Measurements from ENCODE around the gene VIPR2. TPM values are rescaled to one million over a fixed set of nuclear protein-coding genes. Genes with fewer than 3 reads are reported as not detected.

VIPR2 gene
- total and polyA plus RNA-seq, 2 of the 13 experiments (the other 11 are each of a cell fraction or from before 2014, with no cell fraction given), result not detected

GRCh38 chr7:158997110-158997453 is 147.6 kb downstream of the VIPR2 start (continued):
- no peak for TF ChIP-seq ZNF280D (CRISPR knock-in tag; IDR thresholded peaks at IDR 0.05)
- TF ChIP-seq ZNF44 (CRISPR knock-in tag; IDR thresholded peaks at IDR 0.05), result no peak
- TF ChIP-seq BHLHE40 (IDR thresholded peaks at IDR 0.05; ENCODE audit: low read length), result no peak

DNA sequence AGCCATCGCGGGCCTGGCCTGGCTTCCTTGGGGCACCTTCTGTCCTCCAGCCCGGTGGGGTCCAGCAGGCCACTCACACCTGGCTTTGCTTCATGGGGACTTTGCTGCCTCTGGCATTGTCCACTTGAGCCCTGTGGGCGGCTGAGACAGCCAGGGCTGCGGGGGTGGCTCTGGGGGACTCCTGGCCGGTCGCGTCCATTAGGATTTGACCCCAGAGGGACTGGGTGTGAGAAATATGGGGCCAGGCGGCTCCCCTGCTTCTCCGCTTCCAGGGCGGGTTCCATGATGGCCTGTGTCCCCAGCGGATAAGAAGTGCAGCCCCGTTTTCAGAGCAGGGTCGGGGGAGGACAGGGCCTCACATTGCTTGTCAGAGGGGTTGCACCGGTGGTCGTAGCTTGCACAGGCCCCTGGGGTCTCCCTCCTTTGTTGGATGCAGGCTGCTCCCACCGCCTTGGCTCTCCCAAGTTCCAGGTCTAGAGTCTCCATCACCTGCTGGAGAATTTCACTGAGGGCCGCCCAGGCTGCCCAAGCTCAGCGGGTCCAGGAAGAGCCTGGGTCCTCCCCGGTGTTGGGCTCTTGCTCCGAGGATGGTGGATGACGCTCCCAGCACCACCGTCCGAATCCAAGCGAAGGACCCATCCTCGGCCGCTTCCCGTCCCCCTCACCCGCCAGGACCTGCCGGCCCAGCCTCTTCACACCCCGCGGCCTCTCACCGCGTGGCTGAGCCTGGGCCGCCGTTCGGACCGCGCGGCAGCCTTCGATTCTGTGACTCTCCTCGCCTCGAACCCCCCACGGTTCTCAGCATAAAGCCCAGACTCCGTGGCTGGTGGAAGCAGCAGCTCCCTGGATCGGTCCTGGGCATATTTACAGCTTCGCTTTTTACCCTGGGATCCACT is 148.2 kb downstream of the VIPR2 start:
- ChIA-PET POLR2A (no interaction called here), CTCF (ENCODE audit: low intra/inter-chr PET ratio, low total read pairs) (no interaction called here)
- Histone ChIP-seq H3K27ac (ENCODE audit: extremely low read length, insufficient read depth, low read length) (no peak overlapping the region), H3K36me3 (replicated peaks in 1 of 2; ENCODE audit: control insufficient read depth in 1 of 2, insufficient read depth in 2 of 2, low read length in 2 of 2) (no peaks in the 10 kb centered on the region), H3K79me2 (ENCODE audit: insufficient read depth, low read length) (no peaks in the 10 kb centered on the region), H3K4me3 (replicated peaks in 1 of 3; ENCODE audit: insufficient read depth in 1 of 3, low read depth in 2 of 3, low read length in 3 of 3) (no peak overlapping the region), H3K4me2 (ENCODE audit: low read depth, low read length) (no peak overlapping the region), H3K9ac (ENCODE audit: insufficient read depth, low read depth, low read length) (no peak overlapping the region), H3K4me1 (ENCODE audit: insufficient read depth, low read length) (no peaks in the 10 kb centered on the region), H3K27me3 (ENCODE audit: control insufficient read depth in 1 of 2, insufficient read depth in 2 of 2, low read length in 2 of 2) (peaks cover 11 to 49% of the 10 kb centered on the region in 2 experiments; a peak in 4 of 5 replicates), H3K9me3 (ENCODE audit: low read length) (no peaks in the 10 kb centered on the region), H2AFZ (ENCODE audit: low read length) (no peak overlapping the region), H4K20me1 (ENCODE audit: insufficient read depth, low read length) (no peaks in the 10 kb centered on the region)
- TF ChIP-seq ZMYM4 (CRISPR knock-in tag; IDR thresholded peaks at IDR 0.05) (no peak), PRMT3 (CRISPR knock-in tag; IDR thresholded peaks at IDR 0.05; ENCODE audit: borderline replicate concordance, low read depth) (no peak), ZNF572 (CRISPR knock-in tag; IDR thresholded peaks at IDR 0.05) (no peak), HIC2 (CRISPR knock-in tag; IDR thresholded peaks at IDR 0.05; ENCODE audit: low read depth) (no peak), ZXDC (CRISPR knock-in tag; IDR thresholded peaks at IDR 0.05) (no peak), HNRNPUL1 (IDR thresholded peaks at IDR 0.05; ENCODE audit: low read depth, low read length) (no peak), MAF1 (CRISPR knock-in tag; IDR thresholded peaks at IDR 0.05; ENCODE audit: borderline replicate concordance) (no peak), GABPB1 (CRISPR knock-in tag; IDR thresholded peaks at IDR 0.05) (no peak), ZMYM2 (CRISPR knock-in tag; IDR thresholded peaks at IDR 0.05) (no peak)
- intact Hi-C loops (cut with micrococcal nuclease; ENCODE audit: unreplicated experiment) (no loop called here), in situ Hi-C loops (cut with HindIII; ENCODE audit: extremely low pct_ligation_motif_present, low pct_unique_long_range_greater_than_20kb) (no loop called here)
- no peak; the same call in 2 of the 3 replicates for ATAC-seq
- no TSS peak for BruUV-seq (replicated peaks)
- FAIRE-seq, result no peak
- 69% methylated on average over 35 of the region's 47 CpGs for WGBS (ENCODE audit: low lambda C conversion rate)
- DNase-seq (ENCODE audit: low spot score), result no peak
